Neural progenitor cell (in vitro differentiated cells): ENCODE measurements around the gene AHI1. TPM values are rescaled to one million over a fixed set of nuclear protein-coding genes. Genes with fewer than 3 reads are reported as not detected.

Source experiments
- DNase-seq: peaks from one replicate; pipeline ENCODE4 v3.0.0-alpha.2; 2016; ENCODE audit warnings: low spot score
- H2AFZ ChIP-seq: fragments of 200-600 bp; sonication (generic); replicated peaks from 2 replicates; pipeline ENCODE4 v1.6.1; 2016; ENCODE audit warnings: antibody characterized with exemption
- H3F3A ChIP-seq: fragments of 200-600 bp; sonication (generic); 2 replicates; pipeline ENCODE4 v1.6.1; 2016; ENCODE audit warnings: antibody characterized with exemption, low read depth
- H3K27ac ChIP-seq: fragments of 200-600 bp; sonication (generic); 2 replicates; pipeline ENCODE4 v1.5.1; 2016; ENCODE audit warnings: mild to moderate bottlenecking
- H3K27me3 ChIP-seq: fragments of 200-600 bp; sonication (generic); 2 replicates; pipeline ENCODE4 v1.6.1; 2016; ENCODE audit warnings: mild to moderate bottlenecking, moderate library complexity
- H3K36me3 ChIP-seq: fragments of 200-600 bp; sonication (generic); 2 replicates; pipeline ENCODE4 v1.5.1; 2016
- H3K4me1 ChIP-seq: fragments of 200-600 bp; sonication (generic); 2 replicates; pipeline ENCODE4 v1.6.1; 2016; ENCODE audit warnings: mixed run types
- H3K4me2 ChIP-seq: fragments of 200-600 bp; sonication (generic); 2 replicates; pipeline ENCODE4 v1.6.1; 2016
- H3K4me3 ChIP-seq: fragments of 200-600 bp; sonication (generic); 2 replicates; pipeline ENCODE4 v1.5.1; 2016
- H3K79me2 ChIP-seq: fragments of 200-600 bp; sonication (generic); 2 replicates; pipeline ENCODE4 v1.6.1; 2016; ENCODE audit warnings: low read depth
- H3K9ac ChIP-seq: fragments of 200-600 bp; sonication (generic); 2 replicates; pipeline ENCODE4 v1.6.1; 2016
- H3K9me3 ChIP-seq: fragments of 200-600 bp; sonication (generic); 2 replicates; pipeline ENCODE4 v1.5.1; 2016; ENCODE audit warnings: low read depth
- H4K20me1 ChIP-seq: fragments of 200-600 bp; sonication (generic); 2 replicates; pipeline ENCODE4 v1.6.1; 2016; ENCODE audit warnings: low read depth
- H3K27ac Mint-ChIP-seq: 3 replicates; pipeline ENCODE4 v1.8.0; 2021; ENCODE audit warnings: mixed read lengths
- H3K27me3 Mint-ChIP-seq: 2 replicates; pipeline ENCODE4 v1.8.0; 2022; ENCODE audit warnings: low read depth, mild to moderate bottlenecking, inconsistent platforms, moderate library complexity, mixed read lengths; ENCODE audit not compliant: insufficient read depth
- H3K36me3 Mint-ChIP-seq: 3 replicates; pipeline ENCODE4 v1.8.0; 2021; ENCODE audit warnings: mixed read lengths
- H3K4me1 Mint-ChIP-seq: 3 replicates; pipeline ENCODE4 v1.8.0; 2021; ENCODE audit warnings: mixed read lengths
- H3K4me3 Mint-ChIP-seq: 3 replicates; pipeline ENCODE4 v1.8.0; 2021; ENCODE audit warnings: mild to moderate bottlenecking, moderate library complexity, mixed read lengths
- H3K9me3 Mint-ChIP-seq: 3 replicates; pipeline ENCODE4 v1.8.0; 2020; ENCODE audit warnings: mixed read lengths
- EZH2 ChIP-seq: fragments of 200-600 bp; sonication (generic); IDR thresholded peaks from 2 replicates; pipeline ENCODE4 v1.6.1; 2017; ENCODE audit warnings: antibody characterized with exemption, mild to moderate bottlenecking, moderate library complexity
- EZH2phosphoT487 ChIP-seq: fragments of 200-600 bp; sonication (generic); IDR thresholded peaks from 2 replicates; pipeline ENCODE4 v1.6.1; 2017; ENCODE audit warnings: antibody characterized with exemption
- total RNA-seq: library from RNA; depleted of rRNA; stranded (reverse); fragments of >200 nt; gene quantifications from 2 replicates; pipeline ENCODE4 v1.2.3, GENCODE V29; 2015; ENCODE audit warnings: low replicate concordance
- TF ChIP-seq, protein P1 (sequence below): fragments of 200-600 bp; sonication (generic); IDR thresholded peaks from 2 replicates; pipeline ENCODE4 v1.5.1; 2017; ENCODE audit warnings: antibody characterized with exemption, mild to moderate bottlenecking

The AHI1 gene
- total RNA-seq, 1 donor from 2014 or later, result 26.2 TPM

DNA sequence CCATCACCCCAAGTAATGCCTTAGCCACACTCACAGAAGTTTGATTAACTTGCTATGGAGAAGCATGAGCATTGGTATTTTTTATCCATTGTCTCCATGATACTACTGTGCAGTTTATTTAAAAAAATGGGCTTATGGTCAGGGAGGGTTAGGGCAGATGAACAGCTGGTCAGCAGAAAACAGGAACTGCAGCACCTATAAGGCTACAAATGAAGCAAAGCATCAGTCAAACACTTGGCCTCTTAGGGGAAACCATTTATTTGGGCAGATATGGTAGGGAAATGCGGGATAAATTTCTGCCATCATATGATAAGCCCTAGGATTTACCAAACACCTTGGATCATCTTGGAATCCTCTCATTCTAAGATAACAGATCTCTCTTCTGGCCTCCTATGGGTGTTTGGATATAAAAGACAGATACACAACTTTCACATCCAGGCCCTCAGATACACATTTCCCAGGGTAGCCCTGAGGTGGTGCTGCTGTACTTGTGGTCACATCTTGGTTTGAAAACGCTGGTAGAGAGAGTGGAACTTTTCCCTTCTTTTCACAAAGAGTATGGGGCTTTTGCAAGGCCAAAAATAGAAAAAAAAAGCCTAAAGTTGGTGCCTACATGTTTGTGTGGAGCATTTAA is 42.8 kb upstream of the AHI1 start:
- Histone ChIP-seq H3K27ac (no peak overlapping the region), H3K27me3 (no peaks in the 10 kb centered on the region), H4K20me1 (no peaks in the 10 kb centered on the region), H2AFZ (no peak overlapping the region), H3K4me3 (no peak overlapping the region), H3K36me3 (no peaks in the 10 kb centered on the region), H3K4me1 (no peaks in the 10 kb centered on the region), H3F3A (no peaks in the 10 kb centered on the region), H3K4me2 (no peak overlapping the region), H3K9me3 (no peaks in the 10 kb centered on the region), H3K79me2 (no peaks in the 10 kb centered on the region), H3K9ac (no peak overlapping the region)
- Mint-ChIP-seq H3K27me3 (no peaks in the 10 kb centered on the region), H3K4me1 (no peaks in the 10 kb centered on the region), H3K4me3 (no peak overlapping the region), H3K27ac (no peak overlapping the region), H3K9me3 (no peaks in the 10 kb centered on the region), H3K36me3 (no peaks in the 10 kb centered on the region)
- TF ChIP-seq EZH2phosphoT487 (no peak), EZH2 (no peak)
- no peak for DNase-seq

DNA sequence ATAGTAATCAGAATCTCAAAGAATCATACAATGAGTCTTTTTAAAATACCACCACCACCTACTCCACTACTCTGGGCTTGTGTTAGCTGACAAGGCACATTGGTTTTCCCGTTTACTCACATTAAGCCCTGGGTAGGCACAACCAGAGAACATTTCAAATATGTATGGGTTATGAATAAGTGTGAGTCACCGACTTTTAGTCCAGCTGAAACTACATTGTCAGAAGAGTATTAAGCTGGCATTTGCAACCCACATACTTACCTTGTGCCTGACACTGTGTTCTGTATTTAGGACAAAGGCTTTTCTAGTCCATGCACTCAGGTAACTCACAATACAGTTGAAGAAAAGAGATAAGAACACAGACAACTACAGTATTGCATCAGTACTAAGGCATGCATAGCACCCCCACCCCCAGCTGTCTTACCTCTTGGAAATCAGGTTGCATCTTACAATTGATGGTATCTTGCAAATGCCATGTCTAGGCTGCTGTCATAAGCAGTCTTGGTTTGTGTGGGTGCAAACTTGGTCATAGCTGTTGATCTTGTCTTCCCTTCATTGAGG is 40.3 kb upstream of the AHI1 start:
- H3K27ac Mint-ChIP-seq, result no peak overlapping the region
- peaks cover 7% of the 10 kb centered on the region for H3K4me1 Mint-ChIP-seq
- H4K20me1 ChIP-seq, result no peaks in the 10 kb centered on the region
- no peaks in the 10 kb centered on the region for H3K36me3 Mint-ChIP-seq
- TF ChIP-seq, protein P1, sequence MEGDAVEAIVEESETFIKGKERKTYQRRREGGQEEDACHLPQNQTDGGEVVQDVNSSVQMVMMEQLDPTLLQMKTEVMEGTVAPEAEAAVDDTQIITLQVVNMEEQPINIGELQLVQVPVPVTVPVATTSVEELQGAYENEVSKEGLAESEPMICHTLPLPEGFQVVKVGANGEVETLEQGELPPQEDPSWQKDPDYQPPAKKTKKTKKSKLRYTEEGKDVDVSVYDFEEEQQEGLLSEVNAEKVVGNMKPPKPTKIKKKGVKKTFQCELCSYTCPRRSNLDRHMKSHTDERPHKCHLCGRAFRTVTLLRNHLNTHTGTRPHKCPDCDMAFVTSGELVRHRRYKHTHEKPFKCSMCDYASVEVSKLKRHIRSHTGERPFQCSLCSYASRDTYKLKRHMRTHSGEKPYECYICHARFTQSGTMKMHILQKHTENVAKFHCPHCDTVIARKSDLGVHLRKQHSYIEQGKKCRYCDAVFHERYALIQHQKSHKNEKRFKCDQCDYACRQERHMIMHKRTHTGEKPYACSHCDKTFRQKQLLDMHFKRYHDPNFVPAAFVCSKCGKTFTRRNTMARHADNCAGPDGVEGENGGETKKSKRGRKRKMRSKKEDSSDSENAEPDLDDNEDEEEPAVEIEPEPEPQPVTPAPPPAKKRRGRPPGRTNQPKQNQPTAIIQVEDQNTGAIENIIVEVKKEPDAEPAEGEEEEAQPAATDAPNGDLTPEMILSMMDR, result no peak
- TF ChIP-seq EZH2 (no peak), EZH2phosphoT487 (no peak)
- peaks cover 2% of the 10 kb centered on the region for H3K9me3 Mint-ChIP-seq
- H3K9me3 ChIP-seq, result no peaks in the 10 kb centered on the region
- H2AFZ ChIP-seq, result no peak overlapping the region
- DNase-seq, result no peak
- no peak overlapping the region for H3K4me3 Mint-ChIP-seq
- H3K27me3 ChIP-seq, result no peaks in the 10 kb centered on the region
- no peaks in the 10 kb centered on the region for H3K4me1 ChIP-seq
- H3K36me3 ChIP-seq, result no peaks in the 10 kb centered on the region
- H3K4me3 ChIP-seq, result no peak overlapping the region
- no peak overlapping the region for H3K9ac ChIP-seq
- no peaks in the 10 kb centered on the region for H3F3A ChIP-seq
- no peak overlapping the region for H3K4me2 ChIP-seq
- H3K27me3 Mint-ChIP-seq, result no peaks in the 10 kb centered on the region
- H3K79me2 ChIP-seq, result no peaks in the 10 kb centered on the region
- H3K27ac ChIP-seq, result no peak overlapping the region

DNA sequence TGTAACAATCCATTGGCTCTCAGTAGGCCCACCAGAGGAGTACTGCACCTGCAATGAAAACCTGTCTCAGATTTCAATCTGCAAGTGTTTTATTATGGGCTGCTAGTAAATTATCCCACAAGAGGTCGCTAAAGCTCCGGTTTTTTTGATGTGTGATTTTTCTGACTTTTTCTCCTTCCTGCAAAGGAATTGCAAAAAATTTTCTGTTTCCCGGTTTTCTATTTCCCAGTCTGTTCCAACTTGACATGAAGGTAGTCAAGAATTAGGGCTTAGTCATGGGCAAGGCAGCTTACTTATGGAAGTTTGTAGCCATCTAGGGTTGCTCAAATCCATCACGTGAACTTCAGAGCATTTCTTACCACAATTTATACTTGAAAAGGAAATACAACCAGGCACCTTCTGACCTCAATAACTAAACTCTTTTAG is 38.5 kb upstream of the AHI1 start:
- no peak overlapping the region for H3K27ac ChIP-seq
- no peak for TF ChIP-seq EZH2
- TF ChIP-seq, protein P1, result peak; percentile 75
- no peaks in the 10 kb centered on the region for H3K36me3 Mint-ChIP-seq
- H3F3A ChIP-seq, result no peaks in the 10 kb centered on the region
- H3K27me3 ChIP-seq, result no peaks in the 10 kb centered on the region
- H2AFZ ChIP-seq, result peak overlapping the region; percentile 55
- no peaks in the 10 kb centered on the region for H3K27me3 Mint-ChIP-seq
- peaks cover 8% of the 10 kb centered on the region for H3K4me1 Mint-ChIP-seq
- no peaks in the 10 kb centered on the region for H3K79me2 ChIP-seq
- H3K9me3 ChIP-seq, result no peaks in the 10 kb centered on the region
- H3K36me3 ChIP-seq, result no peaks in the 10 kb centered on the region
- no peak overlapping the region for H3K9ac ChIP-seq
- H3K4me3 Mint-ChIP-seq, result no peak overlapping the region
- H3K4me3 ChIP-seq, result no peak overlapping the region
- no peaks in the 10 kb centered on the region for H3K4me1 ChIP-seq
- DNase-seq, result peak; percentile 48
- no peak overlapping the region for H3K27ac Mint-ChIP-seq
- H3K4me2 ChIP-seq, result no peak overlapping the region
- no peaks in the 10 kb centered on the region for H4K20me1 ChIP-seq
- peaks cover 2% of the 10 kb centered on the region for H3K9me3 Mint-ChIP-seq

DNA sequence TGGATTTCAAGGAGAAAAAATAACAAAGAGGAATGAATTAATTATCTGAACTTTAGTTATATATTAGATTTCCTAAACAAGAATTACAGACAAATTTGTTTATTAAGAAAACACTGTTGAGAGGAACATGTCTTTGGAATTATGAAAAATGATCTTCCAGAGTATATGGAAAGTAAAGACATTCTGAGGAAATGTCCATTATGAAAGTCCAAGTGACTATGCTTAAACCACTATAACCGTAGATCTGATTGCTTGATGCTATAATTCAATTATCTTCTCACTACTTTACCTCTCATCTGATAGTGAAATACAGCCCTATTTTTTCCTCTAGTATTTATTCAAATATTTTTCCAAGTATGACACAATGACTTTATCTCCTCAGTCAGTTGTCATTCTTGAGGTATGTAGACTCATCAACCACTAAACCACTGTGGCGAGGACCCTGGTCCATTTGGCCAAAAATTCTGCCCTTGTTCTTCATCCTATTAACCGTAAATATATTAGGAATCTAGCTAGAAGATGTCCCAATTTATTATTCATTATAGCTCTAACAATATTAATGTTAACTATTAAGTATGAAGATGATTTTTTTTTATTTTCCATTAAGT is 37.3 kb upstream of the AHI1 start:
- no peak overlapping the region for H3K27ac Mint-ChIP-seq
- Histone ChIP-seq H3K27me3 (no peaks in the 10 kb centered on the region), H3K4me3 (no peak overlapping the region), H3K9ac (no peak overlapping the region), H4K20me1 (no peaks in the 10 kb centered on the region), H3K4me1 (no peaks in the 10 kb centered on the region), H3K27ac (no peak overlapping the region), H3F3A (no peaks in the 10 kb centered on the region), H2AFZ (no peak overlapping the region), H3K4me2 (no peak overlapping the region), H3K79me2 (no peaks in the 10 kb centered on the region), H3K9me3 (no peaks in the 10 kb centered on the region), H3K36me3 (no peaks in the 10 kb centered on the region)
- no peaks in the 10 kb centered on the region for H3K27me3 Mint-ChIP-seq
- no peak overlapping the region for H3K4me3 Mint-ChIP-seq
- no peaks in the 10 kb centered on the region for H3K36me3 Mint-ChIP-seq
- no peak for DNase-seq
- H3K9me3 Mint-ChIP-seq, result peaks cover 2% of the 10 kb centered on the region
- H3K4me1 Mint-ChIP-seq, result peaks cover 8% of the 10 kb centered on the region
- TF ChIP-seq EZH2phosphoT487 (no peak), EZH2 (no peak)
- TF ChIP-seq, protein P1, result no peak
